Trophoblast cell (in vitro differentiated cells and primary cell): ENCODE measurements around the gene OR13C2.

Experiments used
- DNase-seq, 2 donors: peaks; one replicate each; pipeline ENCODE4 v3.0.0-alpha.2; 2016
- H2AFZ ChIP-seq: 2 replicates; pipeline ENCODE4 v1.6.1; 2013; ENCODE audit warnings: low read length, moderate library complexity, mild to moderate bottlenecking; ENCODE audit not compliant: insufficient read depth, poor library complexity
- H2AK5ac ChIP-seq: 2 replicates; pipeline ENCODE4 v1.6.1; 2013; ENCODE audit warnings: mild to moderate bottlenecking, low read length
- H2BK120ac ChIP-seq: 2 replicates; pipeline ENCODE4 v1.6.1; 2013; ENCODE audit warnings: low read length, mild to moderate bottlenecking, moderate library complexity; ENCODE audit not compliant: insufficient read depth, poor library complexity
- H2BK12ac ChIP-seq: 2 replicates; pipeline ENCODE4 v1.6.1; 2013; ENCODE audit warnings: mild to moderate bottlenecking, low read length, moderate library complexity
- H2BK5ac ChIP-seq: 2 replicates; pipeline ENCODE4 v1.6.1; 2013; ENCODE audit warnings: low read length, low read depth, moderate library complexity, mild to moderate bottlenecking; ENCODE audit not compliant: poor library complexity
- H3K14ac ChIP-seq: 2 replicates; pipeline ENCODE4 v1.6.1; 2013; ENCODE audit warnings: mild to moderate bottlenecking, low read length
- H3K18ac ChIP-seq: 2 replicates; pipeline ENCODE4 v1.6.1; 2013; ENCODE audit warnings: mild to moderate bottlenecking, low read length
- H3K23ac ChIP-seq: 2 replicates; pipeline ENCODE4 v1.6.1; 2013; ENCODE audit warnings: low read length
- H3K27ac ChIP-seq: 2 replicates; pipeline ENCODE4 v1.5.1; 2013; ENCODE audit warnings: low read depth, mild to moderate bottlenecking, inconsistent platforms, low read length, moderate library complexity
- H3K27me3 ChIP-seq: 2 replicates; pipeline ENCODE4 v1.6.1; 2013; ENCODE audit warnings: inconsistent platforms, mild to moderate bottlenecking, low read length, moderate library complexity; ENCODE audit not compliant: insufficient read depth
- H3K36me3 ChIP-seq, 2 experiments: 1 replicate in 1 of 2; 2 replicates in 1 of 2; pipeline ENCODE4 v1.6.1; 2013; ENCODE audit warnings: low read length in 2 of 2, mild to moderate bottlenecking in 2 of 2, moderate library complexity in 1 of 2; ENCODE audit not compliant: insufficient read depth in 2 of 2, control insufficient read depth in 1 of 2
- H3K4ac ChIP-seq: 2 replicates; pipeline ENCODE4 v1.6.1; 2013; ENCODE audit warnings: low read depth, mild to moderate bottlenecking, low read length, moderate library complexity
- H3K4me1 ChIP-seq, 2 experiments: 1 replicate in 1 of 2; 2 replicates in 1 of 2; pipeline ENCODE4 v1.6.1; 2013; ENCODE audit warnings: low read length in 2 of 2, mild to moderate bottlenecking in 2 of 2, moderate library complexity in 1 of 2; ENCODE audit not compliant: insufficient read depth in 2 of 2, control insufficient read depth in 1 of 2
- H3K4me2 ChIP-seq: 2 replicates; pipeline ENCODE4 v1.6.1; 2013; ENCODE audit warnings: inconsistent platforms, mild to moderate bottlenecking, low read length, moderate library complexity
- H3K4me3 ChIP-seq: 2 replicates; pipeline ENCODE4 v1.5.1; 2013; ENCODE audit warnings: mild to moderate bottlenecking, low read depth, low read length, inconsistent platforms
- H3K79me1 ChIP-seq: one replicate; pipeline ENCODE4 v1.6.1; 2013; ENCODE audit warnings: low read length
- H3K79me2 ChIP-seq: 2 replicates; pipeline ENCODE4 v1.6.1; 2013; ENCODE audit warnings: low read length, mild to moderate bottlenecking; ENCODE audit not compliant: control insufficient read depth, insufficient read depth, poor library complexity
- H3K9ac ChIP-seq: 2 replicates; pipeline ENCODE4 v1.6.1; 2013; ENCODE audit warnings: mild to moderate bottlenecking, low read length
- H3K9me3 ChIP-seq: 2 replicates; pipeline ENCODE4 v1.6.1; 2013; ENCODE audit warnings: low read depth, mild to moderate bottlenecking, control low read depth, inconsistent platforms, low read length; ENCODE audit not compliant: insufficient read depth
- H4K12ac ChIP-seq: 2 replicates; pipeline ENCODE4 v1.6.1; 2013; ENCODE audit warnings: low read depth, mild to moderate bottlenecking, low read length, moderate library complexity
- H4K8ac ChIP-seq: 2 replicates; pipeline ENCODE4 v1.6.1; 2013; ENCODE audit warnings: low read depth, mild to moderate bottlenecking, low read length, moderate library complexity
- H4K91ac ChIP-seq: one replicate; pipeline ENCODE4 v1.6.1; 2013; ENCODE audit warnings: low read depth, mild to moderate bottlenecking, low read length, moderate library complexity
- WGBS: extraction: QIAGEN DNeasy Blood & Tissue Kit; methylation state at CpG from one replicate; pipeline ENCODE4 v1.1.7; 2013; ENCODE audit warnings: missing lambda C conversion rate; ENCODE audit not compliant: insufficient read length, insufficient coverage; ENCODE audit errors: extremely low coverage; 5-methylcytosine and 5-hydroxymethylcytosine counted together

OR13C2 gene

DNA sequence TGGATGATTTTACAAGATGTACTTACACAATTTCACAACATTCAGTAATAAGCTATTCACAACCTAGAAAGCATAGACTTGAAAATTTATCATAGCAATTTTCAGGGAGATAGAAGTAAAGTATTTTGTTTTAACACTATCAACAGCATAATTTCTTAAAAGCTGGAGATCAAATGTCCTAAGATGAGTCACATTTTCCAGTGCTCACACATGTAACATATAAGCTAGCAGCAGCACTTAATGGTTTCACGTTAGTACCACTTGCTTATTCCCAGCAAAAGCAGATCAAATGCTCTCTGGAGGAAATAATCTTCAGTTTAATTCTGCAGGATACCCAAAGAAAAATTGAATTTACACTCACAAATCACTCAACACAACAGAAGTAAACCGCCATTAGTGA lies 30.0 kb downstream of the OR13C2 start:
- Histone ChIP-seq H4K12ac (no peak overlapping the region), H3K4me1 (no peaks in the 10 kb centered on the region), H3K27ac (no peak overlapping the region), H2AK5ac (no peak overlapping the region), H4K91ac (no peak overlapping the region), H2BK12ac (no peak overlapping the region), H3K9me3 (no peaks in the 10 kb centered on the region), H2BK5ac (no peak overlapping the region), H3K79me2 (no peaks in the 10 kb centered on the region), H3K27me3 (no peaks in the 10 kb centered on the region), H3K79me1 (no peaks in the 10 kb centered on the region), H3K9ac (no peak overlapping the region), H3K4me2 (no peak overlapping the region), H3K14ac (no peak overlapping the region), H2BK120ac (no peak overlapping the region), H3K4ac (no peak overlapping the region), H3K36me3 (no peaks in the 10 kb centered on the region), H3K23ac (no peak overlapping the region), H3K4me3 (no peak overlapping the region), H3K18ac (no peak overlapping the region), H2AFZ (no peak overlapping the region), H4K8ac (no peak overlapping the region)
- WGBS, result no CpG with 5 or more reads among the region's 2 CpGs
- no peak for DNase-seq

DNA sequence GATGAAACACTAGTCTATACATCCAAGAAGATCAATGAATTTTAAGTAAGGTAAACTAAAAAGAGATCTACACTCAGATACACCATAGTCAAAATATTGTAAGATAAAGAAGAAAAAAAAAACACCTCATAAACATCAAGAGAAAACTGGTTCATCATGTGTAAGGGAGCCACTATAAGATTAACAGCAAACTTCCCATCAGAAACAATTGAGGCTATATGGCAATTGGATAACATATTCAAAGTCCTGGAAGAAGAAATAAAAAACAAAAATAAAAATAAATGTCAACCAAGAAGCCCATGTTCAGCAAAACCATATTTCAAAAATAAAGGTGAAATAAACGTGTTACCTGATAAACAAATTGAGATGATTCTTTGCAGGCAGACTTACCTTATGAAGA lies 32.8 kb downstream of the OR13C2 start:
- Histone ChIP-seq H2AFZ (no peak overlapping the region), H3K4ac (no peak overlapping the region), H3K27me3 (no peaks in the 10 kb centered on the region), H3K27ac (no peak overlapping the region), H3K4me2 (no peak overlapping the region), H3K79me2 (no peaks in the 10 kb centered on the region), H4K91ac (no peak overlapping the region), H4K8ac (no peak overlapping the region), H3K14ac (no peak overlapping the region), H4K12ac (no peak overlapping the region), H3K79me1 (no peaks in the 10 kb centered on the region), H3K23ac (no peak overlapping the region), H2BK120ac (no peak overlapping the region), H2BK5ac (no peak overlapping the region), H3K18ac (no peak overlapping the region), H3K4me1 (no peaks in the 10 kb centered on the region), H3K9me3 (no peaks in the 10 kb centered on the region), H3K9ac (no peak overlapping the region), H3K4me3 (no peak overlapping the region), H2AK5ac (no peak overlapping the region), H2BK12ac (no peak overlapping the region), H3K36me3 (no peaks in the 10 kb centered on the region)
- WGBS, result no CpG with 5 or more reads among the region's 1 CpG
- no peak for DNase-seq

DNA sequence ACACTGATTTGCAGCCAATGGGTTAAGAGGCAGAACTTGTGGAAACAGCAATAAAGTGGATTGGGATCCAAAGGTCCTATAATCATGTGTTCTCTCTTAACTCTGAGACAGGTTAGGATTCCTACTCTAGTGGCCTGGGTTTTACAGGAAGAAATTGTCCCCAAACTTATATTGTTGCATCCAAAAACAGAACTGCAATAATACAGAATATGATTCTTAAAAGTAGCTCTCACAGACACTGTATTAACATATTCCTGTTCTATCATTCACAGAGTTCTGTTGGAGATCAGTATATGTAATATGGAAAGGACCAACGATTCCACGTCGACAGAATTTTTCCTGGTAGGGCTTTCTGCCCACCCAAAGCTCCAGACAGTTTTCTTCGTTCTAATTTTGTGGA lies 36.6 kb downstream of the OR13C2 start, which contains the start of gene OR13C8:
Gene OR13C8 (plus strand): TSS at position 301 of the 400 bp plus-strand sequence. CDS start 0 bp downstream, at position 301.
- H3K4me1 ChIP-seq, result no peaks in the 10 kb centered on the region
- DNase-seq, result no peak
- H3K27me3 ChIP-seq, result no peaks in the 10 kb centered on the region
- no peak within 1 kb of the TSS for H2BK12ac ChIP-seq
- H2BK120ac ChIP-seq, result no peak within 1 kb of the TSS
- no CpG with 5 or more reads among the region's 4 CpGs for WGBS
- no peak within 1 kb of the TSS for H3K4ac ChIP-seq
- H3K9ac ChIP-seq, result no peak within 1 kb of the TSS
- no peak within 1 kb of the TSS for H3K4me3 ChIP-seq
- H3K23ac ChIP-seq, result no peak within 1 kb of the TSS
- H3K14ac ChIP-seq, result no peak within 1 kb of the TSS
- no peak within 1 kb of the TSS for H4K12ac ChIP-seq
- no peaks in the 10 kb centered on the region for H3K36me3 ChIP-seq
- no peaks in the 10 kb centered on the region for H3K79me2 ChIP-seq
- no peak within 1 kb of the TSS for H3K4me2 ChIP-seq
- H4K8ac ChIP-seq, result no peak within 1 kb of the TSS
- no peak within 1 kb of the TSS for H4K91ac ChIP-seq
- no peak within 1 kb of the TSS for H3K27ac ChIP-seq
- H2AFZ ChIP-seq, result no peak within 1 kb of the TSS
- H3K18ac ChIP-seq, result no peak within 1 kb of the TSS
- no peaks in the 10 kb centered on the region for H3K9me3 ChIP-seq
- H2BK5ac ChIP-seq, result no peak within 1 kb of the TSS
- H2AK5ac ChIP-seq, result no peak within 1 kb of the TSS
- H3K79me1 ChIP-seq, result no peaks in the 10 kb centered on the region

GRCh38 chr9:104564358-104564757 lies 41.1 kb downstream of the OR13C2 start:
- no peak overlapping the region for H4K91ac ChIP-seq
- no peaks in the 10 kb centered on the region for H3K27me3 ChIP-seq
- H3K79me2 ChIP-seq, result no peaks in the 10 kb centered on the region
- H2AK5ac ChIP-seq, result no peak overlapping the region
- no peak overlapping the region for H4K8ac ChIP-seq
- no peak overlapping the region for H3K18ac ChIP-seq
- H3K79me1 ChIP-seq, result no peaks in the 10 kb centered on the region
- no peaks in the 10 kb centered on the region for H3K9me3 ChIP-seq
- no peaks in the 10 kb centered on the region for H3K36me3 ChIP-seq
- no peak overlapping the region for H2BK12ac ChIP-seq
- H2BK120ac ChIP-seq, result no peak overlapping the region
- H3K23ac ChIP-seq, result no peak overlapping the region
- H2AFZ ChIP-seq, result no peak overlapping the region
- H3K4me3 ChIP-seq, result no peak overlapping the region
- no peak overlapping the region for H3K9ac ChIP-seq
- no peak overlapping the region for H3K4me2 ChIP-seq
- H3K4ac ChIP-seq, result no peak overlapping the region
- WGBS, result no CpG with 5 or more reads among the region's 1 CpG
- H2BK5ac ChIP-seq, result no peak overlapping the region
- no peak overlapping the region for H3K14ac ChIP-seq
- H3K27ac ChIP-seq, result no peak overlapping the region
- H4K12ac ChIP-seq, result no peak overlapping the region
- no peaks in the 10 kb centered on the region for H3K4me1 ChIP-seq
- no peak for DNase-seq
